GM19351 (cell line): ENCODE data around the gene ACTG2.
"Not testable (repeated sequence)": the region's sequence is repeated elsewhere in the genome, so short reads cannot be mapped to it uniquely, and the experiment has no call there.

ENCODE experiments used
- ATAC-seq: cut with Tn5 transposase; IDR thresholded peaks from one replicate; pipeline ENCODE4 v1.9.1; 2021; ENCODE audit warnings: mild to moderate bottlenecking, moderate library complexity; ENCODE audit not compliant: unreplicated experiment

Gene ACTG2

GRCh38 chr2:73891276-73891901 is 1.4 kb upstream of the ACTG2 start:
- ATAC-seq = no peak

- no peak for ATAC-seq
Observed at GRCh38 chr2:73893764-73894474, 1.1 kb downstream of the ACTG2 start.

- no peak for ATAC-seq
Observed at GRCh38 chr2:73894475-73894850, 1.7 kb downstream of the ACTG2 start.

- no peak for ATAC-seq
Observed at GRCh38 chr2:73894877-73895276, 2.1 kb downstream of the ACTG2 start.

- ATAC-seq = no peak
Observed at GRCh38 chr2:73895473-73895872, 2.7 kb downstream of the ACTG2 start.

- ATAC-seq = no peak
Observed at GRCh38 chr2:73896362-73897239, 3.8 kb downstream of the ACTG2 start.

- no peak for ATAC-seq
Observed at GRCh38 chr2:73897240-73897583, 4.4 kb downstream of the ACTG2 start.

GRCh38 chr2:73897934-73898333 is 5.1 kb downstream of the ACTG2 start:
- ATAC-seq = no peak

GRCh38 chr2:73899801-73900336 is 7.1 kb downstream of the ACTG2 start:
- no peak for ATAC-seq

- no peak for ATAC-seq
Observed at GRCh38 chr2:73901143-73901542, 8.3 kb downstream of the ACTG2 start.

- no peak for ATAC-seq
Observed at GRCh38 chr2:73902284-73902683, 9.5 kb downstream of the ACTG2 start.

- no peak for ATAC-seq
Observed at GRCh38 chr2:73903313-73903712, 10.5 kb downstream of the ACTG2 start.

- ATAC-seq = not testable (repeated sequence)
Observed at GRCh38 chr2:73903949-73904613, 11.3 kb downstream of the ACTG2 start.

- ATAC-seq = no peak
Observed at GRCh38 chr2:73904952-73905351, 12.1 kb downstream of the ACTG2 start.

- ATAC-seq = no peak
Observed at GRCh38 chr2:73906847-73907505, 14.2 kb downstream of the ACTG2 start.

- ATAC-seq = no peak
Observed at GRCh38 chr2:73907840-73908452, 15.1 kb downstream of the ACTG2 start.

- no peak for ATAC-seq
Observed at GRCh38 chr2:73908689-73909652, 16.2 kb downstream of the ACTG2 start.

- no peak for ATAC-seq
Observed at GRCh38 chr2:73910873-73911547, 18.2 kb downstream of the ACTG2 start.
